Hepatocyte (in vitro differentiated cells): ENCODE results near the gene MGAT4A. TPM values are rescaled to one million over a fixed set of nuclear protein-coding genes. Genes with fewer than 3 reads are reported as not detected.

Experiments used
- DNase-seq: peaks from one replicate; pipeline ENCODE4 v3.0.0-alpha.2; 2016; ENCODE audit warnings: low spot score
- H2AFZ ChIP-seq: fragments of 200-600 bp; sonication (generic); 2 replicates; pipeline ENCODE4 v1.6.0; 2016; ENCODE audit warnings: antibody characterized with exemption, mild to moderate bottlenecking
- H3K27ac ChIP-seq: fragments of 200-600 bp; sonication (generic); 2 replicates; pipeline ENCODE4 v1.5.1; 2016; ENCODE audit warnings: mild to moderate bottlenecking
- H3K27me3 ChIP-seq: fragments of 200-600 bp; sonication (generic); 2 replicates; pipeline ENCODE4 v1.6.1; 2016
- H3K36me3 ChIP-seq: fragments of 200-600 bp; sonication (generic); replicated peaks from 2 replicates; pipeline ENCODE4 v1.5.1; 2016; ENCODE audit warnings: low read depth; ENCODE audit not compliant: insufficient read depth
- H3K4me1 ChIP-seq: fragments of 200-600 bp; sonication (generic); 2 replicates; pipeline ENCODE4 v1.5.1; 2016; ENCODE audit warnings: mild to moderate bottlenecking, moderate library complexity; ENCODE audit not compliant: insufficient read depth
- H3K4me2 ChIP-seq: fragments of 200-600 bp; sonication (generic); 2 replicates; pipeline ENCODE4 v1.6.0; 2016
- H3K4me3 ChIP-seq: fragments of 200-600 bp; sonication (generic); 2 replicates; pipeline ENCODE4 v1.5.1; 2016; ENCODE audit warnings: mild to moderate bottlenecking
- H3K79me2 ChIP-seq: fragments of 200-600 bp; sonication (generic); 2 replicates; pipeline ENCODE4 v1.6.0; 2017; ENCODE audit warnings: mild to moderate bottlenecking
- H3K9me2 ChIP-seq: fragments of 200-600 bp; sonication (generic); replicated peaks from 2 replicates; pipeline ENCODE4 v1.6.0; 2017; ENCODE audit warnings: mild to moderate bottlenecking; ENCODE audit not compliant: insufficient read depth
- H3K9me3 ChIP-seq: fragments of 200-600 bp; sonication (generic); 2 replicates; pipeline ENCODE4 v1.5.1; 2016; ENCODE audit warnings: low read depth, mild to moderate bottlenecking
- H4K20me1 ChIP-seq: fragments of 200-600 bp; sonication (generic); 2 replicates; pipeline ENCODE4 v1.6.0; 2016; ENCODE audit warnings: mild to moderate bottlenecking; ENCODE audit not compliant: insufficient read depth, poor library complexity, severe bottlenecking
- CTCF ChIP-seq: fragments of 200-600 bp; sonication (generic); IDR thresholded peaks from 2 replicates; pipeline ENCODE4 v1.5.1; 2016; ENCODE audit warnings: antibody characterized with exemption, mild to moderate bottlenecking; ENCODE audit not compliant: poor library complexity
- EZH2 ChIP-seq: fragments of 200-600 bp; sonication (generic); IDR thresholded peaks from 2 replicates; pipeline ENCODE4 v1.6.1; 2016; ENCODE audit warnings: antibody characterized with exemption, mild to moderate bottlenecking, borderline replicate concordance
- EZH2phosphoT487 ChIP-seq: fragments of 200-600 bp; sonication (generic); IDR thresholded peaks from one replicate; pipeline ENCODE4 v1.6.1; 2018; ENCODE audit warnings: antibody characterized with exemption, mild to moderate bottlenecking, low read depth, moderate library complexity; ENCODE audit not compliant: unreplicated experiment, severe bottlenecking
- WGBS: methylation state at CpG from one replicate; pipeline ENCODE4 v1.1.6; 2016; ENCODE audit warnings: low lambda C conversion rate; ENCODE audit errors: missing lambda C conversion rate; 5-methylcytosine and 5-hydroxymethylcytosine counted together
- polyA plus RNA-seq: library from polyadenylated mRNA; unstranded; fragments of >200 nt; fragmentation: Nextera tagmentation; extraction: Ambion mirVana; gene quantifications from 2 replicates; pipeline ENCODE4 v1.2.1, GENCODE V29; 2016
- total RNA-seq: library from RNA; depleted of rRNA; stranded (reverse); fragments of >200 nt; gene quantifications from 2 replicates; pipeline ENCODE4 v1.2.3, GENCODE V29; 2014

Gene MGAT4A
- total RNA-seq = 21.6 and 22.2 TPM in 2 replicates
- polyA plus RNA-seq = 10.1 and 10.5 TPM in 2 replicates

- TF ChIP-seq CTCF = no peak
- TF ChIP-seq EZH2phosphoT487 = no peak
- no peak for TF ChIP-seq EZH2
- Histone ChIP-seq H3K4me2 (peak within 1 kb of the TSS; percentile 91), H3K27ac (peak within 1 kb of the TSS; percentile 90), H3K4me3 (peak within 1 kb of the TSS; percentile 85), H3K27me3 (no peaks in the 10 kb centered on the region), H2AFZ (peak within 1 kb of the TSS; percentile 92), H3K9me3 (no peaks in the 10 kb centered on the region), H3K36me3 (no peaks in the 10 kb centered on the region), H4K20me1 (no peaks in the 10 kb centered on the region), H3K4me1 (peaks cover 22% of the 10 kb centered on the region), H3K79me2 (peaks cover 28% of the 10 kb centered on the region), H3K9me2 (no peaks in the 10 kb centered on the region)
- 1% methylated on average over 40 of the region's 110 CpGs for WGBS
- DNase-seq = peak; percentile 86
These were observed at the start of gene MGAT4A for GRCh38 chr2:98731041-98731893. Gene MGAT4A, minus strand, starts transcription at chr2:98731132. Its CDS starts 4,800 bp downstream, at chr2:98726332.

DNA sequence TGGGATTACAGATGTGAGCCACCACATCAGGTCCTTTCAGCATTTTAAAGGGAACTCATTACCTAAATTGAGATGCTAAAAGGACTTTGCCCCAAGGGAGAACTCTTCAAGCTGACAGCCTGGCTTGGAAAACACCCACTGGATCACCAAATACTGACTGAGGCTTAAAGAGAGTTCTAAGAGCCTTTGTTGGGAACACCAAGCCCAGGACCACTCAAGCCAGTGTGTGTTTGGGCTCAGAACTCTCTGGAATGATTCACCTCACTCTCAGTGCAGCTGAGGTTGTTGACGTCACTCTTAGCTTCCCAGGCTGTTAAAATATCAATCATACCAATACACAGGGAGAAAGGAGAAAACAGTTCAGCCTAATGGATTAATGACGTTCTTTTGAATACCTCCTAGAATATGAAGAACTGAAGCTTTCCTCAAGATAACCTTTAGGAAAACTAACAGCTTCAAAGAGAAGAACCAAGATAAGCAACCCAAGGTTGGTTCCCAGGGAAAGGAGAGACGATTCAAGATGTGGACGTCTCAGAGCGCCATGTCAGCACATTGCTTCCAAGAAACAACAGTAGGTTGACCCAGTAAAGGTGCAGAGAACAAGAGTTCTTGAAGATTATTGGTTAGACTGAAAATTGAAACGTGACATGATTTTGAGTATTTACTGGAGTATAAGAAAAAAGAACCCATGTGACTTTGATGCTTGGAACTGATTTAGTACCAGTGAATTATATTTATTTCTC is 48.0 kb upstream of the MGAT4A start:
- H3K4me3 ChIP-seq = no peak overlapping the region
- DNase-seq = no peak
- H4K20me1 ChIP-seq = no peaks in the 10 kb centered on the region
- H3K9me2 ChIP-seq = no peaks in the 10 kb centered on the region
- H3K79me2 ChIP-seq = no peaks in the 10 kb centered on the region
- H3K4me1 ChIP-seq = no peaks in the 10 kb centered on the region
- no peak overlapping the region for H3K4me2 ChIP-seq
- no peaks in the 10 kb centered on the region for H3K27me3 ChIP-seq
- H3K27ac ChIP-seq = no peak overlapping the region
- H2AFZ ChIP-seq = no peak overlapping the region
- no peaks in the 10 kb centered on the region for H3K36me3 ChIP-seq
- WGBS = 74% methylated on average over 6 of the region's 6 CpGs
- H3K9me3 ChIP-seq = peaks cover 10% of the 10 kb centered on the region
- TF ChIP-seq CTCF (no peak), EZH2phosphoT487 (no peak), EZH2 (no peak)

DNA sequence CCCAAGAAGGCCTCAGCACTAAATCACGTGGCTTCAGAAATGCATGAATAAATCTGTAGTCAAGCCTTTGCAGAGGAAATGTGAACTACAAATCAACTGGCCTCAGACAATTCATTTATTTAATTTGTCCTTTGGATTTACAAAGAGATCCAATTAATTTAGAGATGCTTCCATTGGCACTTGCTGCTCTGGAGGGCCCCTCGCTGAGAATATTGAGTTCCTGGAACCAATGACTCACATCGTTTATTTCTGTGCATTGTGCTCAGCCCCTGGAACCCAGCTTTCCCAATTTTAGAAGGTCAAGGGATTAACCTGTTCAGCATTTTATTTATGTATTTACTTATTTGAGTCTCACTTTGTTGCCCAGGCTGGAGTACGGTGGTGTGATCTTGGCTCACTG is 47.2 kb upstream of the MGAT4A start:
- TF ChIP-seq EZH2 = no peak
- no peak for TF ChIP-seq EZH2phosphoT487
- no peak for TF ChIP-seq CTCF
- H3K79me2 ChIP-seq = no peaks in the 10 kb centered on the region
- no peak overlapping the region for H3K4me3 ChIP-seq
- no peak overlapping the region for H3K27ac ChIP-seq
- DNase-seq = no peak
- peaks cover 10% of the 10 kb centered on the region for H3K9me3 ChIP-seq
- WGBS = 90% methylated on average over 4 of the region's 4 CpGs
- H3K9me2 ChIP-seq = no peaks in the 10 kb centered on the region
- H4K20me1 ChIP-seq = no peaks in the 10 kb centered on the region
- H2AFZ ChIP-seq = no peak overlapping the region
- no peaks in the 10 kb centered on the region for H3K4me1 ChIP-seq
- no peaks in the 10 kb centered on the region for H3K36me3 ChIP-seq
- no peak overlapping the region for H3K4me2 ChIP-seq
- no peaks in the 10 kb centered on the region for H3K27me3 ChIP-seq
